ENCODE results near the gene PALB2. TPM values are rescaled to one million over a fixed set of nuclear protein-coding genes. Genes with fewer than 3 reads are reported as not detected.

PALB2 gene
- total RNA-seq, 4 donors from 2014 or later, result 6.0 to 11.0 (median 7.3) TPM

DNA sequence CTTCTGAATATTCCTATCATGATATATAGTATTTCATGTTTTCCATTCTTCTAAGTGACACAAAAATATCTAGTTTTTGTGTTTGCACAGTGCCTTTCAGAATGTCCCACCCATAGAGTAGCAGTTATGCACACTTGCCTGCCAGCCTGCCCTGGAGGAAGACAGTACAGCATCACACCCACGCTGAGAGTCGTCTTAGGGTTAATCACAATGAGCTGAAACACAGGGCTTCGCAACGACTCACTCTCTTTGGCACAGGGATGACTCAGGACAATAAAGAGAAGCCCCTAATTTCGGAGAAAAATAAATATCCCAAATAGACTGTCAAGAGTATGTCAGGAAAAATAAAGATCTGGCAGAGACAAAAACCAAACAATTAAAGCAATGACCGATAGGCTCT, 33.4 kb downstream of the PALB2 start:
- intact Hi-C loops (cut with DNase I; ENCODE audit: low total_unique reads) (no loop called here), in situ Hi-C loops (cut with MboI; ENCODE audit: low sequenced_read_pairs in 4 of 4) (loop anchor here in 1 of 4 donors (10.0 kb wide), 1 partner anchor 63 kb away; no protein-coding TSS in a partner anchor)
- H3K27ac ChIP-seq, result no peak overlapping the region
- no peaks in the 10 kb centered on the region for H3K9me3 ChIP-seq
- no peaks in the 10 kb centered on the region for H3K4me1 ChIP-seq
- ATAC-seq (no peak), DNase-seq (no peak)
- no peak overlapping the region for H3K4me3 ChIP-seq
- H3K36me3 ChIP-seq, result peaks cover 0 to 31% of the 10 kb centered on the region in 2 donors
- no peaks in the 10 kb centered on the region for H3K27me3 ChIP-seq
- TF ChIP-seq POLR2A (IDR thresholded peaks at IDR 0.05), result no peak
- no peak for TF ChIP-seq CTCF (IDR thresholded peaks at IDR 0.05 in 4 of 5, conservative IDR thresholded peaks at IDR 0.05 in 1 of 5)

GRCh38 chr16:23597003-23597756, 43.9 kb downstream of the PALB2 start:
- intact Hi-C loops (cut with DNase I; ENCODE audit: low total_unique reads), result loop anchor here (2.0 to 10.0 kb wide), 3 partner anchors 86 to 1392 kb away; partner anchors contain the start of genes COG7, EEF2K and GGA2
- Histone ChIP-seq H3K4me1 (peaks cover 26% of the 10 kb centered on the region in 2 donors), H3K36me3 (peaks cover 0 to 22% of the 10 kb centered on the region in 2 donors), H3K27ac (peak overlapping the region; percentile 94 to 99 (median 96)), H3K4me3 (peak overlapping the region in 2 of 4 donors; percentile 52 to 88), H3K9me3 (no peaks in the 10 kb centered on the region), H3K27me3 (no peaks in the 10 kb centered on the region)
- ATAC-seq (peak; percentile 34 to 66), DNase-seq (peak; percentile 16 to 78)
- in situ Hi-C loops (cut with MboI; ENCODE audit: low sequenced_read_pairs in 4 of 4), result loop anchor here in 1 of 4 donors (5.0 kb wide), 1 partner anchor 40 kb away; the partner anchor contains the start of genes EARS2 and UBFD1
- TF ChIP-seq CTCF (IDR thresholded peaks at IDR 0.05 in 4 of 5, conservative IDR thresholded peaks at IDR 0.05 in 1 of 5) (peak in 3 of 5 experiments; percentile 31 to 51 (median 39)), POLR2A (IDR thresholded peaks at IDR 0.05) (no peak)

DNA sequence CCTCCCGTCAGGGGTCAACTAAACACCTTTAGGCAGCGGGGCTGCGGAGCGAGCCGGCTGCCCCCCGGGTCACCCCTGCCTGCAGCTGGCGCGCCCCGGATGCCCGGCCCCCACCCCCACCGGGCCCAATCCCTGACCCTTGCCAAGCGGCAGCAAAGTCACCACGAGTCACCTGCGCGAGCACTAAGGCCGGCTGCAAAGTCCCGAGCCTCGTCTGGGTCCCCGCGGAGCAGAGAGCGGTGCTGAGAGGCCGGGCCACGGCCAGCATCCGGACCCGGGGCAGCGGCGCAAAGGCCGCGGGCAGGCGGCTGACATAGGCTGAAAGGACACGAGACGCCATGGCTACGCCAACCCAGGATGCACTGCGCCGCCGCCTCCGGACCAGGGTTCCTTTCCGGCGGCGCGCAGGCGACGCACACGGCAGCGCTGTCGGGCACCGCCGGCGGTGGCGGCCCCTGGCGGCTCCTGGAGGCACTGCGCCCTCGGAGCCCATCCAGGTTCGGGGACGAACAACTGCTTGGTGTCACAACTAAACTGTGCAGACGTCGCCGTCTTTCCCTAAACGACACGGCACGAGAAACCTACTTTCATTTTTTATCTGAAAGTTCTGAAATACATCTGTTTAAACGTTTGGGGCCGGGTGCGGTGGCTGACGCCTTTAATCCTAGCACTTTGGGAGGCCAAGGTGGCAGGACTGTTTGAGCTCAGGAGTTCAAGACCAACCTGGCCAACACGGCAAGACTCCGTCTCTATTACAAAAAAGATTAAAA, 45.0 kb downstream of the PALB2 start, which contains the start of gene NDUFAB1:
Gene NDUFAB1 (minus strand): TSS at position 366 of the 770 bp plus-strand sequence. CDS start 26 bp downstream, at position 340.
- DNase-seq, result peak; percentile 82 to 89
- Histone ChIP-seq H3K36me3 (peaks cover 0 to 23% of the 10 kb centered on the region in 2 donors), H3K27ac (peak within 1 kb of the TSS; percentile 94 to 99 (median 96)), H3K27me3 (no peaks in the 10 kb centered on the region), H3K9me3 (no peaks in the 10 kb centered on the region), H3K4me1 (peaks cover 26 to 35% of the 10 kb centered on the region in 2 donors), H3K4me3 (peak within 1 kb of the TSS; percentile 88 to 100 (median 97))
- in situ Hi-C loops (cut with MboI; ENCODE audit: low sequenced_read_pairs in 4 of 4), result loop anchor here in 1 of 4 donors (5.0 kb wide), 1 partner anchor 39 kb away; the partner anchor contains the start of genes EARS2 and UBFD1
- TF ChIP-seq CTCF (IDR thresholded peaks at IDR 0.05 in 4 of 5, conservative IDR thresholded peaks at IDR 0.05 in 1 of 5) (peak; percentile 93 to 100 (median 100)), POLR2A (IDR thresholded peaks at IDR 0.05) (peak; percentile 8 to 42)
- intact Hi-C loops (cut with DNase I; ENCODE audit: low total_unique reads), result loop anchor here (1.0 to 10.0 kb wide), 5 partner anchors 39 to 1391 kb away; partner anchors contain the start of genes COG7, DCTN5, EARS2 and EEF2K
- ATAC-seq, result peak; percentile 83 to 87

- Histone ChIP-seq H3K36me3 (peaks cover 0 to 27% of the 10 kb centered on the region in 2 donors), H3K9me3 (no peaks in the 10 kb centered on the region), H3K4me3 (peak overlapping the region; percentile 88 to 100 (median 97)), H3K27ac (peak overlapping the region; percentile 94 to 99 (median 96)), H3K27me3 (no peaks in the 10 kb centered on the region), H3K4me1 (peaks cover 26 to 35% of the 10 kb centered on the region in 2 donors)
- ATAC-seq (peak; percentile 12 to 14), DNase-seq (no peak)
- intact Hi-C loops (cut with DNase I; ENCODE audit: low total_unique reads) (loop anchor here (5.0 to 10.0 kb wide), 2 partner anchors 143 to 1391 kb away; partner anchors contain the start of genes COG7 and EEF2K), in situ Hi-C loops (cut with MboI; ENCODE audit: low sequenced_read_pairs in 4 of 4) (loop anchor here in 1 of 4 donors (5.0 kb wide), 1 partner anchor 38 kb away; the partner anchor contains the start of genes EARS2 and UBFD1)
- TF ChIP-seq POLR2A (IDR thresholded peaks at IDR 0.05) (no peak), CTCF (IDR thresholded peaks at IDR 0.05 in 4 of 5, conservative IDR thresholded peaks at IDR 0.05 in 1 of 5) (no peak)
Measured at GRCh38 chr16:23595246-23595950, 45.7 kb downstream of the PALB2 start.
